Measurements from ENCODE around the gene VEZF1. TPM values are rescaled to one million over a fixed set of nuclear protein-coding genes. Genes with fewer than 3 reads are reported as not detected.

VEZF1 gene
- total and polyA plus RNA-seq, 4 experiments from 2014 or later: 30.6 to 76.6 (median 63.1) TPM

Other genes with a start within 250 kb of the VEZF1 start
- gene CCDC182, start 243.0 kb downstream of the VEZF1 start, total RNA-seq: not detected
- gene CCDC182, start 243.0 kb downstream of the VEZF1 start, polyA plus RNA-seq: not detected
- 10 to 100 TPM; 28.7 to 29.5 TPM for gene MRPS23, start 138.2 kb downstream of the VEZF1 start, total RNA-seq
- 10 to 100 TPM; 35.7 to 41.7 TPM for gene MRPS23, start 138.2 kb downstream of the VEZF1 start, polyA plus RNA-seq
- gene CUEDC1, start 32.8 kb downstream of the VEZF1 start, total RNA-seq: under 1 TPM; 0.61 to 0.90 TPM
- gene CUEDC1, start 32.8 kb downstream of the VEZF1 start, polyA plus RNA-seq: not detected
- 100 to 1,000 TPM; 242 to 257 TPM for gene SRSF1, start 19.0 kb upstream of the VEZF1 start, total RNA-seq
- 10 to 100 TPM; 32.4 to 59.3 TPM for gene SRSF1, start 19.0 kb upstream of the VEZF1 start, polyA plus RNA-seq
- 10 to 100 TPM; 45.6 to 45.8 TPM for gene DYNLL2, start 95.2 kb upstream of the VEZF1 start, total RNA-seq
- gene DYNLL2, start 95.2 kb upstream of the VEZF1 start, polyA plus RNA-seq: 1 to 10 TPM in 1 of 2 donors, under 1 TPM in 1; 0.56 to 1.3 TPM
- gene OR4D1, start 160.1 kb upstream of the VEZF1 start, total RNA-seq: 1 to 10 TPM; 2.0 to 2.2 TPM
- gene OR4D1, start 160.1 kb upstream of the VEZF1 start, polyA plus RNA-seq: 1 to 10 TPM; 1.9 to 2.0 TPM
- not detected for gene OR4D2, start 178.7 kb upstream of the VEZF1 start, total RNA-seq
- not detected for gene OR4D2, start 178.7 kb upstream of the VEZF1 start, polyA plus RNA-seq
- not detected for gene EPX, start 204.5 kb upstream of the VEZF1 start, total RNA-seq
- gene EPX, start 204.5 kb upstream of the VEZF1 start, polyA plus RNA-seq: not detected
- 10 to 100 TPM; 27.7 to 29.4 TPM for gene MKS1, start 231.0 kb upstream of the VEZF1 start, total RNA-seq
- 10 to 100 TPM; 12.1 to 13.7 TPM for gene MKS1, start 231.0 kb upstream of the VEZF1 start, polyA plus RNA-seq